Right ventricle myocardium inferior (tissue), 1 donor: Measurements from ENCODE around the gene TSPOAP1. TPM values are rescaled to one million over a fixed set of nuclear protein-coding genes. Genes with fewer than 3 reads are reported as not detected.

ENCODE experiments used
- ATAC-seq: fragments of 200-7000 bp; cut with Tn5 transposase; one replicate; pipeline ENCODE4 v1.9.1; 2020; ENCODE audit warnings: mild to moderate bottlenecking, moderate library complexity
- DNase-seq: peaks from one replicate; pipeline ENCODE4 v3.0.0; 2021; ENCODE audit errors: missing footprints
- intact Hi-C: fragments of 100-400 bp; cut with DNase I; formaldehyde crosslinking; loops from one replicate; pipeline ENCODE4 v1.11.0; 2022
- total RNA-seq: library from RNA; stranded (reverse); fragmentation: NEBNext Ultra II Directional; extraction: Animal tissue kit (Norgen Biotek cat#: 25700); gene quantifications from one replicate; pipeline ENCODE4 v1.2.1, GENCODE V29; 2021
- donor health status: DM: no; HTN: yes; CAD: no; lungs with severe emphysema.

Gene TSPOAP1
- total RNA-seq, 1 donor from 2014 or later: 12.1 TPM

GRCh38 chr17:58364270-58364942 is 35.8 kb upstream of the TSPOAP1 start:
- intact Hi-C loops: no loop called here
- ATAC-seq (no peak), DNase-seq (no peak)

GRCh38 chr17:58363457-58364185 is 35.0 kb upstream of the TSPOAP1 start:
- ATAC-seq (no peak), DNase-seq (no peak)
- intact Hi-C loops: no loop called here

GRCh38 chr17:58362368-58363014 is 33.9 kb upstream of the TSPOAP1 start:
- no peak for ATAC-seq
- no peak for DNase-seq
- intact Hi-C loops: no loop called here

GRCh38 chr17:58360296-58361063 is 31.9 kb upstream of the TSPOAP1 start:
- DNase-seq: no peak
- intact Hi-C loops: no loop called here
- no peak for ATAC-seq

DNA sequence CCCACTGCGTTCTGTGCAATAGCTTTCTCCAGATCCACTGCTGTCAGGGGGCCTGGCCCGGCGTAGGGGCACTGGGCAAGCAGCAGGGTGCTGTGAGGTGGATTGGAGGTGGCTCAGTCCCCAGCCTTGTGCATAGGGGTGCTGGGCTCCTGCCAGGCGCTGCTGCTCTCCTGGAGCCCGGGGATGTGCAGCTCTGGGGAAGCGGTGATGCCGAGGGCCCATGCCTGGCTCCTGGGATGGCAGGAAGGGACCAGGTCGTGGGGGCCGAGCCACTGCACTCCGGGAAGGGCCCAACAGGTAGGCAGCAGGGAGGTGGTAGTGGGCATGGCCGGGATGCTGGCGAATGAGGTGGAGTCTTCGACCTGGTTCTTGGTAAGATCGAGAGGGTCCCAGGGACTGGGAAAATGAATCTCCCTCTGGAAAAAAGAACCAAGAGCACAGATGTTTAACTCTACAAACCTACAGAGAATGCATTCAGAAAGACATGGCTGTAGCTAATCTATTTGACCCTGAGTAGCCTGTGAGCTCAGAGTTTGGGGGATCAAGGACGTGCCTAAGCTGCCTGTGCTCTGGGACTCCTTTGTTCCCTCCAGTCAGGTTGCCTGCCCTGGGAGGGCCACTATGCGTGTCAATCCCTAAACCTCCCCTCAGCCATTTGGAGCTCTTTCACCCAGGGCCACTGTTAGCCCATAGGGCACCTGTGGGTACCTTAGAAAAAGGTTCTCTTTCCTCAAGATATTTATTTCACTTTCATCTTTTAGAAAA is 30.0 kb upstream of the TSPOAP1 start:
- no peak for ATAC-seq
- intact Hi-C loops: no loop called here
- DNase-seq: no peak

DNA sequence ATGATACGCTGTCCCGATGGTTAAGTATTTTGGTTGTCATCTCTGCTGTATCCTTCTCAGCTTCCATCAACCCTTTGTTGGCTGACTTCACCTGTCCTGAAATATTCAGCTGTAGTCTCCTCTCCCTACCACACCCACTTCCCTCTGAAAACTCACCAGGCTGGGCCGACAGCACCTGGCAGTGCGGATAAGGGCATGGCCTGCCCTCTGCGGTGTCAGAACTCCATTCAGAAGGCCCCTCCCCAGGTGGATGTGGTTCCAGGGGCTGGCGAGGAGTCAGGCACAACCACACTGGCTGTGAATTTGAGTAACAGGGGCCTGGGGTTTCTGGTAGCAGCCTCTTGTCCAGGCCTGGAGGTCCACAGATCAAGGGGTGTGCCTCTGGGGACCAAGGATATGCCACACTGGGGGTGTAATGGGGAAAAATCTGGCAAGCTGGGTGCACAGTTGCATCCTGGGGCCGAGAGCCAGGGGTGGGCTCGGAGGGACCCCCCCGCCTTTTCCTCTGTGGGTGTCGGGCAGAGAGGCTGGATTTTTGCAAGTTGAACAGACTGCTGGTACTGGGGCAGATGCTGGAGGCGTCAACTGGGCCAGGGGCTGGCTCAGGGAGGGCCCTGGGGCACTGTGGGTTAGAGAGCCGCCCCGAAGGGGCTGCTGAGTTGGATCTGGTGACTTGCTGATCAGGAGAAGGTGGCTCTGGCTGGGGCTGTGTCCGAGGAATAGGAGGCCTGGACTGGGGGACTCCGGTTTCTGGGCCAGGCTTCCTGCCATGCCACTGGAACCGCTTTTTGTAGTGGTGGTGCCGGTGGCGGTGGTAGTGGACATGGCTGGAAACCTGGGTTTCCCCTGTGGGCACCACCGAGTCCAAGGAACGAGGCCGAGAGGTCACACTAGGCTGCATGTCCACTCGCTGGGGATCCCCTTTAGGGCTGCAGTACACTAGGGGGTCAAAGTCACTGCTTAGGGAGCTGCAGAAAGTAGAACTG is 29.0 kb upstream of the TSPOAP1 start:
- intact Hi-C loops: no loop called here
- no peak for DNase-seq
- ATAC-seq: no peak

- ATAC-seq: no peak
- no peak for DNase-seq
- intact Hi-C loops: no loop called here
Observed at GRCh38 chr17:58356231-58356630, 27.6 kb upstream of the TSPOAP1 start.

DNA sequence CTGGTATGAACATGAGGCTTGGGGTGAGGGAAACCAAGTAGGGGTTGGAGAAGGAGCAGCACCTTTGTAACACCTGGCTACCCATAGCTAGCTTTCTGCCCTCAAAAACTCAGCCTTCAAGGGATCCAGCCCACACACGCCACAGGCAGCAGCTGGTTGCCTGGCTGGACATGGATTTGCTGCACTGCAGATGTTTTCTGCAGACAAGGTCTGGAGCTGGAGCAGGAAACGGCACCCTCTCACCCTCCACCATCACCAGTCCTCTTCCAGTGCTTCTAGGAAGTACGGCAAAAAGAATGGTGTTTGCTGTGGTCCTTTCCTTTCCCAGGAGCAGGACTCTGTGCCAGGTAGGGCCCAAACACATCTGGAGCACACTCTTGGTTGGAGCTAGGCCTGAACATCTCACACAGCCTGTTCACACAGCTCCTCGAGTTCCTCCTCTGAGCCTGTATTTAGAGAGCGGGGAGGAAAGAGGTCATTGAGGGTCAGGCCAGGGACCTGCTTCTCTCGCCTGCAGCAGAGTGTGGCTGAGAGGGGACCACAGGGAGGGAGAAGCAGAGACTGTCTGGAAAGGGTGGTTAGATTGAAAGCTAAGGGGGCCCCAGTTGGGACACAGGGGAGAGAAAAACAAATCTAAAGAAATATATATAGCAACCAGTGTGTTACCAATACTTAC is 26.1 kb upstream of the TSPOAP1 start:
- DNase-seq (no peak), ATAC-seq (no peak)
- intact Hi-C loops: no loop called here

DNA sequence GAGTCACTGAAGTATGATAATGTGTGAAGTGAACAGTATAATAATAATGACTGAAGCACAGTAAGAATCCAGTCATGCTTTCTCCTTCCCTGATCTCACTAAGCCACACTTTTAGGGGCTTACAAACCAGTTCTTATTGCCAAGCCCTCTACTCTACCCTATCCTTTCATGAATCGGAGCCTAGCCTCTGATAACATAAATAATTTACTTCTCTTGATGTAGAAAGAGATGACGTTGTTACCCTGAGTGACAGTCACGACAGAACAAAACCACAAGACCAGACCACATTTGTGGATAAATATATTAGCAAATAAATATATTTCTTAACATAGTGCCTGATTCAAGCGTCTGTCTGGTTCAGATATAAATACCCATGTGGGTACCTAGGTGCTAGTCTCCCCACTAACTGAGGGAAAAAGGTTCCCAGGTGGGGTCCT is 24.8 kb upstream of the TSPOAP1 start:
- intact Hi-C loops: no loop called here
- ATAC-seq (no peak), DNase-seq (no peak)

GRCh38 chr17:58352596-58353388 is 24.2 kb upstream of the TSPOAP1 start:
- DNase-seq (no peak), ATAC-seq (peak; percentile 64)
- intact Hi-C loops: loop anchor here (1.0 kb wide), 1 partner anchor 65 kb away; the partner anchor contains the start of gene RNF43

GRCh38 chr17:58351831-58352595 is 23.4 kb upstream of the TSPOAP1 start, which contains the start of gene SUPT4H1:
SUPT4H1 (minus strand) TSS chr17:58352201; CDS start chr17:58352135, 66 bp downstream.
- intact Hi-C loops: loop anchor here (1.0 kb wide), 1 partner anchor 65 kb away; the partner anchor contains the start of gene RNF43
- peak; percentile 97 for ATAC-seq

DNA sequence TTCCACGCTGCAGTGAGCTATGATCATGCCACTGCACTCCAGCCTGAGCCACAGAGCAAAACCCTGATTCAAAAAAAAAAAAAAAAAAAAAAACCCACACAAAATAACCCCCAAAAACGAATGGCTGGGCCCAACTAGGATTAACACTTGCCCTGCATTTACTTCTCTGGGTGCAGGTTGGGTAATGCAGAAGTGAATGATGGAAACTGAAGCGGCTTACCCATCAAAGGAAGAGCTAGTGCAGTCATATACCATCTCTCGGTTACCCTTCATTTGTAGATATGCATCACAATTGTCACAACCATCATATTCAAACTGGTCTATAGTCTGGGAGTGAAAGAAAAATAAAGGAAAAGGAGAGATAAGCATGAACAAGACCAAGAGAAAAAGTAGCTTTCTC is 22.6 kb upstream of the TSPOAP1 start:
- intact Hi-C loops: no loop called here
- DNase-seq: no peak
- ATAC-seq: no peak

More at GRCh38 chr17:58351831-58352595, 23.4 kb upstream of the TSPOAP1 start, which contains the start of gene SUPT4H1:
- peak; percentile 90 for DNase-seq

GRCh38 chr17:58348038-58348437 is 19.4 kb upstream of the TSPOAP1 start:
- ATAC-seq (no peak), DNase-seq (no peak)
- intact Hi-C loops: no loop called here

DNA sequence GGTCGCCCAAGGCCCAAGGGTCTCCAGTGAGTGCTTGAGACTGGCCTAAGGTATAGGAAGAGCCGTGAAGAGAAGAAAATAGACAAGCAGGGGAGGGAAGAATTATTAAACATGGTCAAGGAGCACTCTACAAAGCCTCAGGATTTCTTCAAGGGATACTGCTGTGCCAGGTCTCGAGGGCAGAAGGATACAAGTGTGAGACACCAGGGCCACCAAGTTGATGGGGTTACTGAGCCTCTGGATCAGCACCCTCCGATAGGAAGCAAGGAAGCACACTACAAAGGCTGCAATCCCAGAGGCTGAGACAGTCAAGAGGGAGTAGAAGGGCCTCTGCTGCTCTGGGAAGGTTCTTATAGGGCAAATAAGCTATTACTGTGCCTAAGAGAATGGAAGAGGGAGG is 16.9 kb upstream of the TSPOAP1 start:
- no peak for DNase-seq
- no peak for ATAC-seq
- intact Hi-C loops: no loop called here

DNA sequence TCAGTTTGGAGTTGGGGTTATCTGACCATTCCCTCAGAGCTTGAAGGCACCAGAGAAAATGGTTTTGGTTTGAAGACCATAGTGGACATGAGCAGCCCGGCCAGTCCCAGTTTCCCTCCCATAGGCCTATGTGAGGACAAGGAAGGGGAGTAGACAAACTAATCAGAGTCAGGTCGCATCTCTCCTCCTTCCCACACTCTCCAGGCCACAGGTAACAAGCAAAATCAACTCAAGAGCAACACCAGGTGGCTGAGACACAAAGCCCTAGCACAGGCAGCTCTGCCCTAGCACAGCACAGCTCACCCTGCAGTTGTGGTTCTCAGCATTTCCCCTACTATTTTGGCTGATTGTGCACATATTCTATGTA is 16.2 kb upstream of the TSPOAP1 start:
- intact Hi-C loops: no loop called here
- DNase-seq (no peak), ATAC-seq (no peak)
